Measurements from ENCODE around the gene MAGEB6.
"Not testable (repeated sequence)": the region's sequence is repeated elsewhere in the genome, so short reads cannot be mapped to it uniquely, and the experiment has no call there.

Gene MAGEB6

GRCh38 chrX:26192204-26192603 is at the start of gene MAGEB6:
Gene MAGEB6, plus strand, starts transcription at chrX:26192440. Its CDS starts 1,407 bp downstream, at chrX:26193847.
- no peak for DNase-seq

DNA sequence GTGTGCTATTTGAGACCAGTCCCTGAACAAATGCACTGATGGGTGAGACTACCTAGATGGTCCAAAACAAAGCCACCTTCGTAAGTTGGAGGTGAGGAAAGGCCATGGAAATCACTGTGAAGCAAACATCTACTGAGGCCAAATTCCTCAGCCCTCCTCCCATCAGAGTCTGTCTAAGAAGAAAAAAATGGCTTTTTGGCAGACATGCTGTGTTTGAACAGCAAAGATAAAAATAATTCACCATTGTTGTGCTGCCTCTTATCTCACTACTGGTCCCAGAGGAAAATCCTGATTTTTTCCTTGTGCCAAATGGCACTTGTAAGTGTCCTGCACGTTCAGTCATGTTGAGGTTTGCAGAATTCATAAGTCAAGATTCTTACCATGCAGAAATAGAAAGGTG is 46.2 kb upstream of the MAGEB6 start:
- no peak for DNase-seq

GRCh38 chrX:26160301-26160700 is 31.9 kb upstream of the MAGEB6 start, which contains the start of gene MAGEB6B:
Gene MAGEB6B, plus strand, starts transcription at chrX:26160601. Its CDS starts 0 bp downstream, at chrX:26160601.
- no peak for DNase-seq

- no peak for DNase-seq
Measured at GRCh38 chrX:26203561-26203960, 11.3 kb downstream of the MAGEB6 start.

- not testable (repeated sequence) for DNase-seq
Measured at GRCh38 chrX:26204717-26205116, 12.5 kb downstream of the MAGEB6 start.

DNA sequence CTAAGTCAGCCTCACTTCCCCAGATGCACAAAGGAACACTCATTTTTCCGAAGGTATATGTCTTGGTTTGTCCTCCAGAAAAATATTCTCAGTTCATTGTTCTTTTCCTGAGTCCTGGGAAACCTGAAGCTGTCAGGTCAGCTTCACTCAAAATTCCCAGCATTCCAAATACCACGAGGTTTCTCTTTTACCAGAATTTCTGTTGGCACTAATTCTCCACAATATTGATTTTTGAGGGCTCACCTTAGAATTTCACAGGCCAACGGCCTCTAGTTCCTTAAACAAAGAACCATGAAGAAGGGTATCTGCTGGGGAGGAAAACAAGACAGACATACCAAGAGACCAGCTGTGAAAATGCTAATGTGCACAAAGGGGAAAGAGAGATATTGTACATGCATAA is 15.8 kb downstream of the MAGEB6 start:
- DNase-seq, result no peak

- no peak for DNase-seq
Measured at GRCh38 chrX:26215869-26216268, 23.6 kb downstream of the MAGEB6 start, which contains the start of gene MAGEB5. Gene MAGEB5, plus strand, starts transcription at chrX:26216169. Its CDS starts 1,133 bp downstream, at chrX:26217302.

DNA sequence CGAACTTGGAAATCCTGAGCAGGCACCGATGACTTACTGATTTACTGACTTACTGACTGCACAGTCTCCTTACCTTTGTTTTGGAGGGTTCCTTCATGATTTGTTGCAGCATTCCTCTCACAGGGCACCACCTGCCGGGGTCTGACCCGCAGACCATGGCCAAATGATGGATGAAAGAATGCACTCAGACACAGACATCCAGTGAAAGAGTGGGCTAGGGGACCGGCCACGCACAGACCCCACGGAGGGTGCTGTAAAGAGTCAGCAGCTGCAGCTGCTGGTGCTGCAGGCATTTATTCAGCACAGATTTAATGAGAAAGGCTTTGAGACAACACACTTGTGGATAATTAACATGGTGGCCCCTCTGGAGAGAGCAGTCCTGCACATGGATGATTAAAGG is 27.1 kb downstream of the MAGEB6 start:
- DNase-seq, result no peak

- DNase-seq, result no peak
Measured at GRCh38 chrX:26234177-26234576, 41.9 kb downstream of the MAGEB6 start.
